Endothelial cell of umbilical vein (primary cell): ENCODE results near the gene NAIP.
"Not testable (repeated sequence)": the region's sequence is repeated elsewhere in the genome, so short reads cannot be mapped to it uniquely, and the experiment has no call there.

Experiments
- EZH2 ChIP-seq: IDR thresholded peaks from 2 replicates; pipeline ENCODE4 v1.6.1; 2012; ENCODE audit warnings: borderline replicate concordance, low read depth, mild to moderate bottlenecking, moderate library complexity, low read length, inconsistent platforms; ENCODE audit not compliant: severe bottlenecking
- POLR2A ChIP-seq: IDR thresholded peaks from 2 replicates; pipeline ENCODE4 v1.6.1; 2012; ENCODE audit warnings: low read depth, mild to moderate bottlenecking, control low read depth, low read length
- POLR2AphosphoS5 ChIP-seq: IDR thresholded peaks from 2 replicates; pipeline ENCODE4 v1.6.1; 2012; ENCODE audit warnings: low read depth, mild to moderate bottlenecking, control low read depth, low read length, moderate library complexity; ENCODE audit not compliant: insufficient read depth
- TF ChIP-seq, protein P1 (sequence below), 2 donors: IDR thresholded peaks; 1 replicate in 1 of 2; 2 replicates in 1 of 2; pipeline ENCODE4 v1.5.1; 2011; ENCODE audit warnings: low read length in 2 of 2, mild to moderate bottlenecking in 2 of 2, moderate library complexity in 2 of 2, control low read depth in 1 of 2, inconsistent platforms in 1 of 2, low read depth in 1 of 2; ENCODE audit not compliant: insufficient read depth in 1 of 2; ENCODE audit errors: extremely low read depth in 1 of 2

DNA sequence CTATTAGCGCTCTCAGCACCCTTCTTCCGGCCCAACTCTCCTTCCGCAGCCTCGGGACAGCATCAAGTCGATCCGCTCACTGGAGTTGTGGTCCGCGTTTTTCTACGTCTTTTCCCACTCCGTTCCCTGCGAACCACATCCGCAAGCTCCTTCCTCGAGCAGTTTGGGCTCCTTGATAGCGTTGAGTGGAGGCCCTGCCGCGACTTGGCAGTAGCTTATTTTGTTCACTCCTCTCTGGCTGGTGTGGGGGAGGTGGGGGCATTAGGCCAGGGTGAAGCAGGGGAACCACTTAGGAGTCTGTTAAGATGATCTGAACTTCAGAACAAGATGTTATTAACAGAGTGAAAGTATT, 100.0 kb downstream of the NAIP start:
- TF ChIP-seq, protein P1, sequence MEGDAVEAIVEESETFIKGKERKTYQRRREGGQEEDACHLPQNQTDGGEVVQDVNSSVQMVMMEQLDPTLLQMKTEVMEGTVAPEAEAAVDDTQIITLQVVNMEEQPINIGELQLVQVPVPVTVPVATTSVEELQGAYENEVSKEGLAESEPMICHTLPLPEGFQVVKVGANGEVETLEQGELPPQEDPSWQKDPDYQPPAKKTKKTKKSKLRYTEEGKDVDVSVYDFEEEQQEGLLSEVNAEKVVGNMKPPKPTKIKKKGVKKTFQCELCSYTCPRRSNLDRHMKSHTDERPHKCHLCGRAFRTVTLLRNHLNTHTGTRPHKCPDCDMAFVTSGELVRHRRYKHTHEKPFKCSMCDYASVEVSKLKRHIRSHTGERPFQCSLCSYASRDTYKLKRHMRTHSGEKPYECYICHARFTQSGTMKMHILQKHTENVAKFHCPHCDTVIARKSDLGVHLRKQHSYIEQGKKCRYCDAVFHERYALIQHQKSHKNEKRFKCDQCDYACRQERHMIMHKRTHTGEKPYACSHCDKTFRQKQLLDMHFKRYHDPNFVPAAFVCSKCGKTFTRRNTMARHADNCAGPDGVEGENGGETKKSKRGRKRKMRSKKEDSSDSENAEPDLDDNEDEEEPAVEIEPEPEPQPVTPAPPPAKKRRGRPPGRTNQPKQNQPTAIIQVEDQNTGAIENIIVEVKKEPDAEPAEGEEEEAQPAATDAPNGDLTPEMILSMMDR (IDR thresholded peaks at IDR 0.05; ENCODE audit: extremely low read depth in 1 of 2, insufficient read depth in 1 of 2, low read depth in 1 of 2, low read length in 2 of 2), result not testable (repeated sequence)
- not testable (repeated sequence) for TF ChIP-seq EZH2, POLR2A, POLR2AphosphoS5
